ENCODE data around the gene CALD1. TPM values are rescaled to one million over a fixed set of nuclear protein-coding genes. Genes with fewer than 3 reads are reported as not detected.

CALD1 gene
- total RNA-seq, 2 experiments from 2014 or later = 2.1 to 2.2 TPM

GRCh38 chr7:134928554-134928953, 149.1 kb downstream of the CALD1 start:
- no peaks in the 10 kb centered on the region for H3K27me3 Mint-ChIP-seq
- no peak overlapping the region for H3K27ac Mint-ChIP-seq
- H3K9me3 Mint-ChIP-seq = no peaks in the 10 kb centered on the region
- no peak overlapping the region for H3K4me3 Mint-ChIP-seq
- intact Hi-C loops (cut with micrococcal nuclease) = no loop called here
- CTCF ChIA-PET = no interaction called here
- peaks cover 5% of the 10 kb centered on the region for H3K4me1 Mint-ChIP-seq (ENCODE audit: low read depth)
- ATAC-seq (no peak), DNase-seq (no peak)
- TF ChIP-seq CTCF (IDR thresholded peaks at IDR 0.05) = no peak
- POLR2A ChIA-PET = no interaction called here
- no peaks in the 10 kb centered on the region for H3K36me3 Mint-ChIP-seq (ENCODE audit: low read depth)

DNA sequence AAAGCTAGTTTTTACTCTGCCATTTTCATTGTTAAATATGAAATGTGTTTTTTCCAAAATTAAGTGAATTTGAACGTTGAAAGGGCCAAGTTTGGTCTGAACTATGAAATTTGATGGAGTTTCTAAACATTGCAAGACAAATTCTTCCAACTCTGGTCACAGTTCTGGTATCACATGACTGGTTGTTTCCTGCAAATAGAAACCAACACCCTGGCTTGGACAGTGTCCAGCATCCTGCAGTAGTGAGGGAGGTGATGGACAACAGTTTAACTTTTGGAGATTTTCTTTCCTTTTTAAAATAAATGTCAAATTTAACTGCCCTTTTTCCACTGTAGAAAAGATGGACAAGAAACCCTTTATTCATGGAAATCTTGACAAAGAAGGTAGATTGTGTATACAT, 152.1 kb downstream of the CALD1 start:
- DNase-seq (no peak), ATAC-seq (no peak)
- no peak for TF ChIP-seq CTCF (IDR thresholded peaks at IDR 0.05)
- H3K36me3 Mint-ChIP-seq (ENCODE audit: low read depth) = no peaks in the 10 kb centered on the region
- no peaks in the 10 kb centered on the region for H3K27me3 Mint-ChIP-seq
- H3K4me1 Mint-ChIP-seq (ENCODE audit: low read depth) = peaks cover 6% of the 10 kb centered on the region
- POLR2A ChIA-PET = no interaction called here
- H3K27ac Mint-ChIP-seq = no peak overlapping the region
- intact Hi-C loops (cut with micrococcal nuclease) = no loop called here
- CTCF ChIA-PET = no interaction called here
- no peaks in the 10 kb centered on the region for H3K9me3 Mint-ChIP-seq
- H3K4me3 Mint-ChIP-seq = no peak overlapping the region

DNA sequence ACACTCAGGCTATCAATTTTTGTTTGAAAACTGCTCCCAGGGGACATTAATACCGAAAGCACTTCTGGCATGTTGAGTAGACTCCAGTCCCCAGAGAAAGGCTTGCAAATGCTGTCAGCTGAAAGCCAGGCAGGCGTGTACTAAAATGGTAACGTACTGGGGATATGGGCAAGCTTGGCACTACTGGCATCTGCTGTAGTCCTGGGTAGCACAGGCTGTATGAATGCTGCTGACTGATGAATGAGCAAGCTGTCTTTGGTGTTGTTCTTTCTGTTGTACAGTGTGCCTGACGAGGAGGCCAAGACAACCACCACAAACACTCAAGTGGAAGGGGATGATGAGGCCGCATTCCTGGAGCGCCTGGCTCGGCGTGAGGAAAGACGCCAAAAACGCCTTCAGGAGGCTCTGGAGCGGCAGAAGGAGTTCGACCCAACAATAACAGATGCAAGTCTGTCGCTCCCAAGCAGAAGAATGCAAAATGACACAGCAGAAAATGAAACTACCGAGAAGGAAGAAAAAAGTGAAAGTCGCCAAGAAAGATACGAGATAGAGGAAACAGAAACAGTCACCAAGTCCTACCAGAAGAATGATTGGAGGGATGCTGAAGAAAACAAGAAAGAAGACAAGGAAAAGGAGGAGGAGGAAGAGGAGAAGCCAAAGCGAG, 153.4 kb downstream of the CALD1 start:
- no peaks in the 10 kb centered on the region for H3K27me3 Mint-ChIP-seq
- H3K36me3 Mint-ChIP-seq (ENCODE audit: low read depth) = no peaks in the 10 kb centered on the region
- ChIA-PET POLR2A (no interaction called here), CTCF (no interaction called here)
- H3K4me3 Mint-ChIP-seq = no peak overlapping the region
- no peak overlapping the region for H3K27ac Mint-ChIP-seq
- peaks cover 10% of the 10 kb centered on the region for H3K4me1 Mint-ChIP-seq (ENCODE audit: low read depth)
- no peaks in the 10 kb centered on the region for H3K9me3 Mint-ChIP-seq
- no peak for TF ChIP-seq CTCF (IDR thresholded peaks at IDR 0.05)
- DNase-seq (no peak), ATAC-seq (no peak)
- intact Hi-C loops (cut with micrococcal nuclease) = no loop called here

- Mint-ChIP-seq H3K27me3 (no peaks in the 10 kb centered on the region), H3K9me3 (no peaks in the 10 kb centered on the region), H3K27ac (no peak overlapping the region), H3K4me3 (no peak overlapping the region), H3K4me1 (ENCODE audit: low read depth) (peaks cover 10% of the 10 kb centered on the region), H3K36me3 (ENCODE audit: low read depth) (no peaks in the 10 kb centered on the region)
- intact Hi-C loops (cut with micrococcal nuclease) = no loop called here
- TF ChIP-seq CTCF (IDR thresholded peaks at IDR 0.05) = no peak
- DNase-seq (no peak), ATAC-seq (no peak)
- ChIA-PET CTCF (interaction anchor here (0.7 to 2.4 kb wide), 2 partner anchors 32 to 301 kb away, joined by 3 to 5 read pairs; no protein-coding TSS in a partner anchor), POLR2A (no interaction called here)
Observed at GRCh38 chr7:134933460-134934068, 154.1 kb downstream of the CALD1 start.

DNA sequence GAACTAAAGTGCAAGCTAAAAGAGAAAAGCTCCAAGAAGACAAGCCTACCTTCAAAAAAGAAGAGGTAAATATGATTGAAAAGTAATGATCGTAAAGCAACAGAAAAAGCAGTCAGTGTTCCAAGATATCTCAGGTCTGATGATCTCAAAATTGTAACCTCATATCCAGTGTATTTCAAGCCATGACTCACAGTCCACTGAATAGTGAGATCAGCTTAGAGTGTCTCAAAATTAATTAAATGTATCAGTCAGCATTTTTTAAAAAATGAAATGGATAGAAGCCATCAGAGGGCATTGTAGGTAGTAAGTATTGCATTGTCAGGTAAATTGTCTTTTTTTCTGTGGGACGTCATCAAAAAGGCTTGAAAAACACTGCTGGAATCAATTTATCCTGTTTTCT, 156.3 kb downstream of the CALD1 start:
- no peaks in the 10 kb centered on the region for H3K36me3 Mint-ChIP-seq (ENCODE audit: low read depth)
- no peak overlapping the region for H3K27ac Mint-ChIP-seq
- DNase-seq (no peak), ATAC-seq (no peak)
- CTCF ChIA-PET = interaction anchor here (2.4 kb wide), 1 partner anchor 303 kb away, joined by 5 read pairs; no protein-coding TSS in a partner anchor
- H3K9me3 Mint-ChIP-seq = no peaks in the 10 kb centered on the region
- intact Hi-C loops (cut with micrococcal nuclease) = no loop called here
- no peak overlapping the region for H3K4me3 Mint-ChIP-seq
- POLR2A ChIA-PET = no interaction called here
- TF ChIP-seq CTCF (IDR thresholded peaks at IDR 0.05) = no peak
- H3K4me1 Mint-ChIP-seq (ENCODE audit: low read depth) = peaks cover 10% of the 10 kb centered on the region
- peaks cover 2% of the 10 kb centered on the region for H3K27me3 Mint-ChIP-seq
